HG02588 (cell line): ENCODE data around the gene CEP135.
A peak's percentile ranks its signal among the peaks of the same experiment; 100 is the strongest.
"Not testable (repeated sequence)": the region's sequence is repeated elsewhere in the genome, so short reads cannot be mapped to it uniquely, and the experiment has no call there.

Experiments
- ATAC-seq: cut with Tn5 transposase; IDR thresholded peaks from one replicate; pipeline ENCODE4 v1.9.1; 2021; ENCODE audit warnings: mild to moderate bottlenecking, moderate library complexity; ENCODE audit not compliant: unreplicated experiment

The CEP135 gene

GRCh38 chr4:55948726-55949481 lies at the start of gene CEP135:
Gene CEP135 (plus strand): TSS chr4:55948945. CDS start chr4:55952131, 3,186 bp downstream.
- ATAC-seq = peak; percentile 67

- no peak for ATAC-seq
Observed at GRCh38 chr4:55902677-55903076, 46.1 kb upstream of the CEP135 start.

GRCh38 chr4:55903577-55903976 lies 45.2 kb upstream of the CEP135 start:
- ATAC-seq = no peak

GRCh38 chr4:55904576-55904975 lies 44.2 kb upstream of the CEP135 start:
- no peak for ATAC-seq

GRCh38 chr4:55906323-55906722 lies 42.4 kb upstream of the CEP135 start:
- ATAC-seq = no peak

GRCh38 chr4:55906989-55907388 lies 41.8 kb upstream of the CEP135 start:
- no peak for ATAC-seq

GRCh38 chr4:55907469-55907868 lies 41.3 kb upstream of the CEP135 start:
- ATAC-seq = no peak

GRCh38 chr4:55910140-55910539 lies 38.6 kb upstream of the CEP135 start:
- ATAC-seq = no peak

- no peak for ATAC-seq
Observed at GRCh38 chr4:55912249-55912648, 36.5 kb upstream of the CEP135 start.

- ATAC-seq = no peak
Observed at GRCh38 chr4:55920571-55920970, 28.2 kb upstream of the CEP135 start.

- ATAC-seq = no peak
Observed at GRCh38 chr4:55921093-55921492, 27.7 kb upstream of the CEP135 start.

GRCh38 chr4:55925241-55925640 lies 23.5 kb upstream of the CEP135 start:
- ATAC-seq = no peak

GRCh38 chr4:55926610-55927009 lies 22.1 kb upstream of the CEP135 start:
- no peak for ATAC-seq

GRCh38 chr4:55927803-55928437 lies 20.8 kb upstream of the CEP135 start:
- no peak for ATAC-seq

GRCh38 chr4:55928846-55929245 lies 19.9 kb upstream of the CEP135 start:
- ATAC-seq = no peak

- ATAC-seq = no peak
Observed at GRCh38 chr4:55931043-55931442, 17.7 kb upstream of the CEP135 start.

GRCh38 chr4:55931833-55932232 lies 16.9 kb upstream of the CEP135 start:
- ATAC-seq = no peak

GRCh38 chr4:55932511-55932910 lies 16.2 kb upstream of the CEP135 start:
- no peak for ATAC-seq

GRCh38 chr4:55933611-55934010 lies 15.1 kb upstream of the CEP135 start:
- no peak for ATAC-seq

GRCh38 chr4:55935907-55936306 lies 12.8 kb upstream of the CEP135 start:
- not testable (repeated sequence) for ATAC-seq

- no peak for ATAC-seq
Observed at GRCh38 chr4:55938481-55938880, 10.3 kb upstream of the CEP135 start.

GRCh38 chr4:55939421-55939820 lies 9.3 kb upstream of the CEP135 start:
- ATAC-seq = no peak
